Esophagus squamous epithelium (tissue), 4 donors: ENCODE results near the gene ST6GALNAC3.

Source experiments
- CTCF ChIP-seq, 6 experiments: fragments of 450-650 bp in 4 of 6; fragments of 200-600 bp in 2 of 6; sonication (generic) in 2 of 6; IDR thresholded peaks; one replicate each; pipeline ENCODE4 v1.5.1; 2016 to 2019; ENCODE audit warnings: antibody characterized with exemption in 6 of 6, mild to moderate bottlenecking in 4 of 6, moderate library complexity in 4 of 6
- POLR2A ChIP-seq, 4 donors: fragments of 450-650 bp; IDR thresholded peaks; one replicate each; pipeline ENCODE4 v1.6.1; 2017; ENCODE audit warnings: antibody characterized with exemption in 4 of 4, mild to moderate bottlenecking in 4 of 4, moderate library complexity in 3 of 4

DNA sequence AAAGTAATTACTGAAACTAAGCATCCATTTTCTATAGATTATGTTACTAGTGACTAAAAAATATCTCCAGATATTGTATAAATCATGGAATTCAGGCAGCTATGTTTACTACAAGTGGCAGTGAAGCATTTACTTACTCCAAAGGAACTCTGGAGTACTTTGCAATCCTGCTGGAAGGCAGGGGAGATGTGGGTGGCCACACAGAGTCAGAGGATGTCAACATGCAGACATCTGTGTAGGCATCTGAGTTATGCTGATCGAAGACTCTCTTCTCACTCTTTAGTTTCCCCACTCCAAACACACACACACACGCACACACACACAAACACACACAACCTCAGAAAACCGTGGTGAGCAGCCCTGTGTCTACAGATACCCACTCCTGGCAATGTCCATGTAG is 112.9 kb downstream of the ST6GALNAC3 start:
- no peak for TF ChIP-seq POLR2A (IDR thresholded peaks at IDR 0.05)
- no peak for TF ChIP-seq CTCF (IDR thresholded peaks at IDR 0.05)
